GM21825 (cell line): ENCODE measurements around the gene NOTCH2.

Experiments
- ATAC-seq: cut with Tn5 transposase; IDR thresholded peaks from one replicate; pipeline ENCODE4 v1.9.1; 2021; ENCODE audit warnings: mild to moderate bottlenecking, moderate library complexity; ENCODE audit not compliant: unreplicated experiment

Gene NOTCH2

GRCh38 chr1:119948342-119949214 is 120.9 kb downstream of the NOTCH2 start:
- ATAC-seq: peak; percentile 57

DNA sequence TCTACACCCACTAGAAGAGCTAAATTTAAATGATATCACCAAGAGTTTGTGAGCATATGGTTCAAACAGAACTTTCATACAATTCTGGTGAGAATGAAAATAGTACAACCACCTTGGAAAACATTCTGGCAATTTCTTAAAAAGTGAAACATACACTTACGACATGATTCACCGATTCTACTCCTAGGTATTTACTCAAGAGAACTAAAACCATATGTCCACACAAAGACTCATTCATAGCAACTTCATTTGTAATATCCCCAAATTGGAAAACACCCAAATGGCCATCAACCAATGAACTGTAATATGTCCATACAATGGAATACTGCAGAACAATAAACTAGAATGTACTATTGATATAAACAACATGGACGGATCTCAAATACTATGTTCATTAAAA is 122.0 kb downstream of the NOTCH2 start:
- ATAC-seq: no peak

DNA sequence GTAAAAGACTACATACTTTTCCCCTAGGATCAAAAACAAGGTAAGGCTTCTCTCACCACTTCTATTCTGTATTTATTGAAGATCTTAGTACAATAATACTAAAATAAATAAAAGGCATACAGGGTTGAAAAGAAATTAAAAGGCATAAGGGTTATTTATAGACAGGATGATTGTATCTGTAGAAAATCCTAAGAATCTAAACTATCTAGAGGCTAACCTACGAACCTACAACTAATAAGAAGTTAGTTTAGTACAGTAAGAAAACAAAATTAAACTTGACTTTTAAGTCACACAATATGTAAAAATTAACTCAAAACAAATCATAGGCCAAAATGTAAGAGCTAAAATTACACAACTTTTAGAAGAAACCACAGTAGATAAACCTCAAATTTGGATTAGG is 122.7 kb downstream of the NOTCH2 start:
- ATAC-seq: no peak

- ATAC-seq: no peak
Measured at GRCh38 chr1:119943216-119943615, 126.2 kb downstream of the NOTCH2 start.

DNA sequence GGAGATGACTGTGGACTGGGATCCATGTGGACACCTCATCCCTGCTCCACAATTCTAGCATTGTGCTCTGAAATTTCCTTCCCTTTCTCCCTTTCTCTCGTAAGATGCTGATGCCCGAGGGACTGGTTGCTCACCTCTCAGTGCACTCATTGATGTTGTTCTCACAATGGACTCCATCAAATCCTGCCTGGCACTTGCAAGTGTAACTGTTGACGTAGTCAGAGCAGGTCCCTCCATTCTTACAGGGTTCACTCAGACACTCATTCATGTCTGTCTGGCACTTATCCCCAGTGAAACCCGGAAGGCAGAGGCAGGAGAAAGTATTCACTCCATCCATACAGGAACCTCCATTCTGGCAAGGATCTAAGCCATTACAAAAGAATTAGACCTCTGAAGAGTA is 128.1 kb downstream of the NOTCH2 start:
- no peak for ATAC-seq

DNA sequence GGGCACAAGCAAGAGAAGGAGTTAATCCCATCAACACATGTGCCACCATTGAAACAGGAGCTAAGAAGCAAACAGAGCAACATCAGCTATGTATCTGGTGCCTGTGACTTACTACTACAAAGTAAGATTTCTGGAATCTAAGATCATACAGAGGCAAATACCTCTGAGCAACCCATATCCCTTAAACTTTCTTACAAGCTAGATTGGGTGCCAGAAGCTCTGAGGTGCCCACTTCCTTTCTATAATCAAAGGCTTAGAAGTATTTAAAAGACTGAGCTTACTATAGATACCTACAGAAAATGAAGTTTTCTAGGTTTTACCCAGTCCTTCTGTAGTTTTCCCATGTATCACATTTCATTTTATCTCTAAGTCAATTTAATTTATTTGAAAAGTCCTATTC is 128.8 kb downstream of the NOTCH2 start:
- no peak for ATAC-seq

- no peak for ATAC-seq
Measured at GRCh38 chr1:119937198-119937597, 132.3 kb downstream of the NOTCH2 start.

GRCh38 chr1:119935915-119936314 is 133.5 kb downstream of the NOTCH2 start:
- no peak for ATAC-seq

DNA sequence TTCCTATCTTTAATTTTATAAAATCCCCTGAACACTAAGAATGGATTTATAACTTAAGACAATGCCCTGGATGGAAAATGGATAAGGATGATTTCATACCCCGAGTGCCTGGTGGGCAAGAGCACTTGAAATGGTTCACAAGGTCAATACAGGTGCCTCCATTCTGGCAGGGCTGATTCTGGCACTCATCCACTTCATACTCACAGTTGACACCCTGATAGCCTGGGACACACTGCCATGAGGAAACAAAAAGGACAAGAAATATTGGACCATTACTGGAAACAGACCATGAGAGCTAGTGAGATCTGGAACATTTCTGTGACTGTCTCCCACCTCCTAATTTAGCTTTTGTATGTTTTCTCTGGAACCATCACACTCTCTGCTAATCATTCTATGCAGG is 134.1 kb downstream of the NOTCH2 start:
- no peak for ATAC-seq

GRCh38 chr1:119933397-119933796 is 136.1 kb downstream of the NOTCH2 start:
- no peak for ATAC-seq

DNA sequence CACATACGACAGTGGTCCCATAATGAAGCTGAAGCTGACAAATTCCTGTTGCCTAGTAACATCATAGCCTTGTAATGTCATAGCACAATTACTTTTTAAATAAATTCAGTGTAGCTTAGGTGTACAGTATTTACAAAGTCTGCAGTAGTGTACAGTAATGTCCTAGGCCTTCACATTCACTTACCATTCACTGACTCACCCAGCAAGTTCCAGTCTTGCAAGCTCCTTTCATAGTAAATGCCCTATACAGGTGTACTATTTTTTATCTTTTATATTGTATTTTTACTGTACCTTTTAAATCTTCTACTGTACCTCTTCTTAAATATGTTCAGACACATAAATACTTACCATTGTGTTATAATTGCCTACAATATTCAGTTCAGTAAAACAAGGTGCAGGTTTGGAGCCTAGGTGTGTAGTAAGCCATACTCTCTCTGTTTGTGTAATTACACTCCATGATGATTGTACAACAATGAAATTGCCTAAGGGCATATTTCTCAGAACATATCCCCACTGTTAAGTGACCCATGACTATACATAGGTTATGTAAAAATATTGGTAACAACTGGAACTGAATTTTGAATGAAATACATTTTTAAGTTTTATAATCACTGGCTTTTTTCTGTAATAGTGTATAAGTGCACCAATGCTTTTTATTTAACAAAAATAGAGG is 139.7 kb downstream of the NOTCH2 start:
- no peak for ATAC-seq

GRCh38 chr1:119926553-119926952 is 142.9 kb downstream of the NOTCH2 start:
- ATAC-seq: no peak

DNA sequence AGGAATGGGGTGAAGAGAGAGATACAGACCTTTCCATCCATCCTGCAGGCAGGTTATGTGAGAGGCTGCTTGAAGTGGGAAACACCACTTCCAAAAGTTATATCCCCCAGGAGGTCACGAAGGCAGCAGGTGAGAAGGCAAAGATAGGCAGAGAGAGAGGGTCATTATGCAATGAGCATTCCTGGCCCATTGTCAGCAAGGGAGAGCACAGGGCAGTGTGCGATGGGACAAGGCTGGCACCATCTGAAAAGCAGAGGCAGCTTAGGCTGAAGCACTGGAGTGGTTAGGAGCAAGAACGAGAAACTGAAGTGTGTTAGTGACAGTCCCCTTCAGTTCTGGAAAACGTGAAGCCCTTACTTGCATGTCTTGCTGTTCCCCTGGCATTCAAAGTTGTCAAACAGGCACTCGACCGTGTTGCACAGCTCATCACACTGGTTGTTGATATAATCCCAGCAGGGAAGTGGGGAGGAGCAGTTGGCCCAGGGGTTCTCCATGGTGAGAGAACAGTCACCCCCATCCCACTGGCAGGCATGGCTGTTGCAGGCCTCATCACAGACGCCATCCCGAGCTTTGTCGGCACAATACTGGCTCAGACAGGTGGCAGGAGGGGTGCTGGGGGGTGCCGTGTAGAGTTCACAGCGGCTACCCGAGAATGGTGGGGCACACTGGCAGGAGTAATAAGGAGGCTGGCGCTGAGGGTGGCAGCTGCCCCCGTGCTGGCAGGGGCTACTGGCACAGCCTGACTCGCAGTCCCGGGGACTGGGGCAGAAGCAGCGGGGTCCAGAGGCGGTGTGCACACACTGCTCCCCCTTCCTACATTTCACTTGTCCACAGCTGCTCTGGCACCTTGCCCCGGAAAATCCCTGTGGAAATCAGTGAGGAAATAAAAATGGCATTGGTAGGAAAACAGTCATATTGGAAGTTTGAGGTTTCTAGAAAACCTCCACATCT is 144.2 kb downstream of the NOTCH2 start:
- no peak for ATAC-seq

GRCh38 chr1:119920104-119920968 is 149.1 kb downstream of the NOTCH2 start:
- no peak for ATAC-seq

DNA sequence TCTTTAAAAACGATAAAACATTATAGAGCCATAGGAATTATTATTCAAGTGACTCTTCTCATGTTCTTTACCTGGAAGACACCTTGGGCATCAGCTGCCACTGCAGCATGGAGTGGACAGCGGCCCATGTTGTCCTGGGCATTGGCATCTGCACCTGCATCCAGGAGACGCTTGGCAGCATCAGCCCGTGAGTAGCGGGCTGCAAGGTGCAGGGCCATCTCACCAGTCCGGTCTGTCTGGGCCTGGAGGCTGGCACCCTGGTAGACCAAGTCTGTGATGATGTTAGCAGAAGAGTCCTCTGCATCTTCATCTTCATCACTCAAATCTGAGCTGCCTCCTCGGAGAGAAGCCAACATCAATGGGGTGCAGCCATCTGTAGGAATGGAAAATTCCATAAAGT is 150.2 kb downstream of the NOTCH2 start:
- ATAC-seq: no peak

DNA sequence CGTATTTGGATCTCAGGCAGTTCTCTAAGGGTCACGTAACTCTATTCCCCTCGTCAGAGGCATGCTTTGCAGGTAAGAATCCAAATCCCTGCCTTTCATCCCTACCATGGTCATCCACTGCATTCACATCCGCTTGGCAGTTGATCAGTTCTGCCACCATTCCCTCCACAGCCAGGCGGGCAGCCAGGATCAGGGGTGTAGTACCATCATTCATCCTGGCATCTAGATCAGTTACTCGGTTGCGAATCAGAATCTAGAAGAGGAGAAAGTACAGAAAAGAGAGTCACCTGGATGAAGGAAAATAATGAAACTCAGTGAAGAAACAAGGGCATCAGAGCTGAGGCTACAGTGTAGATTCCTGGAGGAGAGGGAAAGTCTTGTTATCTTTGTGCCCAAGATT is 151.2 kb downstream of the NOTCH2 start:
- no peak for ATAC-seq

DNA sequence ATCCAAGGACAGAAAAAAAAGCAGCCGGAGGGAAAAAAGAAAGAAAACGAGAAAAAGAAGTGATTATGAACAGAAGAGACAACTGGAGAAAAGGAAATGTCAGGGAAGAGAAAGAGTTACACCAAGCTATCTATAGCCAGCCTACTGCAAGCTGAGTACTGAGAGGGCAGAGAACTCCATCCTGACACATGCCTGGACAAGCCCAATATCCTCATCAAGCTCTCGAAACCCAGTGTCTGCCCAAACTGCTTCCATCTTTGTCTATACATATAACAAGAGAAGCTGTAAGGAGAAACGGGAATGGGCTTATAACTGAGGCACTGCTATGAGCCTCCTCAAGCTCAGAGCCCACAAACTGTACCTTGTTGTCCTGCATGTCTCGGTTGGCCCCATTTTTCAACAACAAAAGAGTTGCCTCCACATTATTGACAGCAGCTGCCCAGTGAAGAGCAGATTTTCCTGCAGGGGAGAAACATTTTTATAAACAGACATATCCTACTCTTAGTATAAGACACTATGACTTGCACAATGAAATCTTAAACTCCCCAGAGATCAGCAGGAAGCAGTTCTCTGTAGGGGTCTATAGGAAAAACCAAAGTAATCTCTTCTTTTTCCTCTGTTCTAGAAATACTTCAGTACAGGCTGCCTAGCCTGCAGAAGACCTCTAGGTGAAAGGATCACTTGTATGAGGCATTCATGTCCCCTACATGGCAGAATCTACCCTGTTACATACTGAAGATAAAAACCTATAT is 152.0 kb downstream of the NOTCH2 start:
- no peak for ATAC-seq

DNA sequence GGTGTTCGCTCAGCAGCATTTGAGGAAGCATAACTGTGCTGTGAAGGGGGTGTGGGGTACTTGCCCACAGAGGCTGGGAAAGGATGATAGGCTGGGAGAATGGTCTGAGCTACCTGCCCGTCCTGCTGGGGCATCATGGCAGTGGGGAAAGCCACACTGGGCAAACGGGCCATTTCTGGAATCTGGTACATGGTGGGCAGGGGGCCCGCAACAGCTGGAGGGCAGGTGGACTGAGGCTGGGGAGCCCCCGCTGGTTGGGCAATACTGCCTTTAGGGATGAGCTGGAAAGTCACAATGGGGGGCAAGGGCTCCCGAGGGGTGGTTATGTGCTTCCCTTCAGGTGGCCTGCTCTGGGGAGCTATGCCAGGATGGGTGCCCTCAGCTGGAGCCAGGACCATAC is 153.9 kb downstream of the NOTCH2 start:
- no peak for ATAC-seq

DNA sequence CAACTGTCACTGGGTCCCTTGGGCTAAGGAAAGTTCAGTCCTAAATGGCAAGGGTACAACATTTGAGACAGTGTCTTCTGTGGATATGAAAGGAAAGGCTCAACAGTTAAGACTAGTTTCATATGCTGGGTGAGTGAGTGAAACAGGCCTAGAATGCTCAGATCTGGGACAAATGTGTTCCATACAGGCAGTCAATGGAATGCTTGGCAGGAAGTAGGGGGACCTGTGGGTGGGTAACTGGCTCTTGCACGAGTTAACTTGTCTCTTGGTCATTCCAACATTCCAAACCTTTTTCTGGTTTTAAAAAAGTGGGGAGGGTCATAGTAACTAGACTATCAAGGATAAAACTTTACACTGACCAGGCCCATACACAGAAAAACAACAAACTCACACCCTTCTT is 155.4 kb downstream of the NOTCH2 start:
- no peak for ATAC-seq

- ATAC-seq: no peak
Measured at GRCh38 chr1:119912963-119913362, 156.5 kb downstream of the NOTCH2 start.
